ENCODE results near the gene ANKS6. TPM values are rescaled to one million over a fixed set of nuclear protein-coding genes. Genes with fewer than 3 reads are reported as not detected.

Gene ANKS6
- total and polyA plus RNA-seq, 4 donors = 16.7 to 35.5 (median 25.0) TPM

DNA sequence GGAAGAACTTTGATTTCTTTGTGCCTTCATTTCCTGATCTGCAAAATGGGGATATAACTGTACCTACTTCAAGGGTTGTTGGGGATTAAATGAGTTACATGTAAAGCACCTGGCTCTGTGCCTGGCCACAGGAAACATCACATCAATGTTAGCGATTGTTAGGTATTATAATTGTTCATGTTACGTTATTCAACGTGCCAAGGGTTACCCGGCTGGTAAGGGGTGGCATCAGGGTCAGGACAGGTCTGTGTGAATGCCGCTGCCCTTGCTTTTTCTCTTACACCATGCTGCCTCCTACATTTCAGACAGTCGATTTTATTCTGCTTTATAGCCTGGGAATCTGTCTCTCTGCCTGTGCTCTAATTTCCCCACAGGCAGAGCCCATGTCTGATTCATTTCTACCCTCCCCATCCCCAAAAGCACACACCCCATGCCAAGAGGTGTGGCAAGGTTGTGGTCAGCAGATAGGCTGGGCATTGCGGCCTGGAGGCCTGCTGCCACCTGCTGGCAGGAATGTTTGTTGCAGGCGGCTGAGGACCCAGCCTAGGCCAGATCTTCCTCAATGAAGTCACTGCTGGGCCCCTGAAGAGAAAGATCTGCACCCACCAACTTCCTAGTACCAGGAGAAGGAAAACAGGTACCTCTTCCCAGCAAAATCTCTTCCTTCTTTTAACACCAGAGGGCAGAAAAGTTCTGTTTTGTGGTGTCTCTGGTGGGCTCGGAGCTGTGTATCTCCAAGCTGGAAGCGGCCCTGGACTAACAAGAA, 5.3 kb downstream of the ANKS6 start:
- no peak overlapping the region for H3K4me3 ChIP-seq

DNA sequence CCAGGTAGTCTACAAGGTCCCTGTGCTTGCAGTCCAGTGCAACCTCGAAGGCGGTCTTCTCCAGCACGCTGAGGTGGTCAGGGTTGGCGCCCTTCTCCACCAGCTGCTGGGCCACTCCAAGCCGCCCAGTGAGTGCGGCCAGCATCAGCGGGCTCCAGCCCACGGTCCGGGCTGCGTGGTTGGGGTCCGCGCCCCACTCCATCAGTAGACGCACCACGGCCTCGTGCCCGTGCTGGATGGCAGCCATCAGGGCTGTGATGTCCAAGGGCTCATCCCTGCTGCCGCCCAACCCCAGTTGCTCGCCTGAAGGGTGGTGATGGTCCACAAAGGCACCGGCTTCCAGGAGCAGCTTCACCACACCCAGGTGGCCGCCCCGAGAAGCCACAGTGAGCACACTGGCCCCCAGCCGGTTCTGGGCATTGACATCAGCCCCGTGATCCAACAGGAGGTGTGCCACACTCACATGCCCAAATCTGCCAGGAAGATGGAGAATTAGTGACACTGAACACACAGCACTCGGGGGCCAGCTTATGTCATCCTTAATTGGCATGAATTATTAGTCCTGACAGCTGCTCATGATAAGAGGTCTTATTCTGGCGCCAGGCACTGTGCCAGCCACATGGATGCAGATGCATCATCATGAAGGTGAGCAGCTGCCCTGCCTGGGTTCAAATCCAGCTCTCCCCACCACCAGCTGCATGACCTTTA, 6.1 kb downstream of the ANKS6 start:
- no peak for ATAC-seq (ENCODE audit: insufficient read depth, low FRiP score)
- Histone ChIP-seq H3K4me1 (ENCODE audit: control insufficient read depth in 5 of 5, insufficient read depth in 5 of 5, low read length in 5 of 5) (peaks cover 0 to 14% (median 7%) of the 10 kb centered on the region in 5 donors), H3K9ac (ENCODE audit: insufficient read depth in 1 of 2, low read length in 2 of 2) (no peak overlapping the region), H3K27me3 (ENCODE audit: control insufficient read depth in 3 of 3, insufficient read depth in 3 of 3, low read length in 2 of 3) (no peaks in the 10 kb centered on the region), H3K4me3 (no peak overlapping the region), H3K36me3 (ENCODE audit: control insufficient read depth in 4 of 4, insufficient read depth in 4 of 4, low read length in 4 of 4) (peaks cover 0 to 10% (median 2%) of the 10 kb centered on the region in 4 donors), H3K9me3 (ENCODE audit: control insufficient read depth in 4 of 4, insufficient read depth in 3 of 4, low read length in 3 of 4) (no peaks in the 10 kb centered on the region), H3K27ac (ENCODE audit: low read depth in 1 of 2, low read length in 1 of 2) (no peak overlapping the region)
- TF ChIP-seq, protein P1, sequence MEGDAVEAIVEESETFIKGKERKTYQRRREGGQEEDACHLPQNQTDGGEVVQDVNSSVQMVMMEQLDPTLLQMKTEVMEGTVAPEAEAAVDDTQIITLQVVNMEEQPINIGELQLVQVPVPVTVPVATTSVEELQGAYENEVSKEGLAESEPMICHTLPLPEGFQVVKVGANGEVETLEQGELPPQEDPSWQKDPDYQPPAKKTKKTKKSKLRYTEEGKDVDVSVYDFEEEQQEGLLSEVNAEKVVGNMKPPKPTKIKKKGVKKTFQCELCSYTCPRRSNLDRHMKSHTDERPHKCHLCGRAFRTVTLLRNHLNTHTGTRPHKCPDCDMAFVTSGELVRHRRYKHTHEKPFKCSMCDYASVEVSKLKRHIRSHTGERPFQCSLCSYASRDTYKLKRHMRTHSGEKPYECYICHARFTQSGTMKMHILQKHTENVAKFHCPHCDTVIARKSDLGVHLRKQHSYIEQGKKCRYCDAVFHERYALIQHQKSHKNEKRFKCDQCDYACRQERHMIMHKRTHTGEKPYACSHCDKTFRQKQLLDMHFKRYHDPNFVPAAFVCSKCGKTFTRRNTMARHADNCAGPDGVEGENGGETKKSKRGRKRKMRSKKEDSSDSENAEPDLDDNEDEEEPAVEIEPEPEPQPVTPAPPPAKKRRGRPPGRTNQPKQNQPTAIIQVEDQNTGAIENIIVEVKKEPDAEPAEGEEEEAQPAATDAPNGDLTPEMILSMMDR (IDR thresholded peaks at IDR 0.05; ENCODE audit: control extremely low read depth, extremely low read depth) = no peak
- WGBS, 2 donors = 92% methylated on average over 24 to 25 of the region's 25 CpGs
- no peak for DNase-seq

More for the DNA sequence above, 5.3 kb downstream of the ANKS6 start:
- Histone ChIP-seq H3K27ac (ENCODE audit: low read depth in 1 of 2, low read length in 1 of 2) (peak overlapping the region in 1 of 2 donors; percentile 71), H3K4me1 (ENCODE audit: control insufficient read depth in 5 of 5, insufficient read depth in 5 of 5, low read length in 5 of 5) (peaks cover 0 to 17% (median 11%) of the 10 kb centered on the region in 5 donors), H3K27me3 (ENCODE audit: control insufficient read depth in 3 of 3, insufficient read depth in 3 of 3, low read length in 2 of 3) (no peaks in the 10 kb centered on the region), H3K9ac (ENCODE audit: insufficient read depth in 1 of 2, low read length in 2 of 2) (peak overlapping the region in 1 of 2 donors; percentile 43), H3K36me3 (ENCODE audit: control insufficient read depth in 4 of 4, insufficient read depth in 4 of 4, low read length in 4 of 4) (peaks cover 0 to 10% (median 2%) of the 10 kb centered on the region in 4 donors), H3K9me3 (ENCODE audit: control insufficient read depth in 4 of 4, insufficient read depth in 3 of 4, low read length in 3 of 4) (peaks cover 0 to under 1% (median 0%) of the 10 kb centered on the region in 4 donors)
- 56% methylated on average over 10 of the region's 10 CpGs for WGBS, 2 donors
- ATAC-seq (ENCODE audit: insufficient read depth, low FRiP score) = peak; percentile 93
- TF ChIP-seq, protein P1 (IDR thresholded peaks at IDR 0.05; ENCODE audit: control extremely low read depth, extremely low read depth) = peak; percentile 90
- peak; percentile 83 to 90 (median 85) for DNase-seq

DNA sequence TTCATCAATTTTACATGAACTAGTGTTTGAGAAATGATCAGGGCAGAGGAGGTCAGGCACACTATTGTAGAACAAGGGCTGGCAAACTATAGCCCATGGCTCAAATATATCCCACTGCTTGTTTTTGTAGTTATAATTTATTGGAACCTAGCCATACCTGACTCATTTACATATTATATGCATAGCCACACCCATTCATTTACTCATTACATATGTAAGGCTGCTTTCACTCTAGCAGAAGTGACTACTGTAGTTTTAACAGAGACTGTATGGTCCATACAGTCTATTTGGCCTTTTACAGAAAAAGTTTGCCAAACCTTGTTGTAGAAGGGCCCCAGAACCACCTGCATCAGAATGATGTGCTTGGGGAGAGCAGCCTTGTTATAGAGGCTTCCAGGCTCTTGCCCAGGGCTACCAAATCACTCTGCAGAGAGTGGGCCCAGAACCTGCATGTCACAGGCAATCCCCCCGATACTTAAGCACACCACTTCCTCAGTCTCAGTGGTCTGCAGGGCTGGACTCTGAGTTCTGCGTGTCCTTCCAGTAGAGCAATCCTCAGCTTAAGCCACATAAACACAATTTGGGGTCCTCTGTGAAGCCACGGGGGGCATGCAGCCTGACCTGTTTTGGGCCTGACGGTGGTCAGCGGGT, 6.7 kb downstream of the ANKS6 start:
- H3K9ac ChIP-seq (ENCODE audit: insufficient read depth in 1 of 2, low read length in 2 of 2) = no peak overlapping the region
- DNase-seq (no peak), ATAC-seq (ENCODE audit: insufficient read depth, low FRiP score) (no peak)
- H3K4me3 ChIP-seq = no peak overlapping the region
- 95 to 98% methylated on average over 5 of the region's 5 CpGs for WGBS, 2 donors
- H3K36me3 ChIP-seq (ENCODE audit: control insufficient read depth in 4 of 4, insufficient read depth in 4 of 4, low read length in 4 of 4) = peaks cover 0 to 10% (median 2%) of the 10 kb centered on the region in 4 donors
- peaks cover 0 to 8% (median 4%) of the 10 kb centered on the region in 5 donors for H3K4me1 ChIP-seq (ENCODE audit: control insufficient read depth in 5 of 5, insufficient read depth in 5 of 5, low read length in 5 of 5)
- no peaks in the 10 kb centered on the region for H3K27me3 ChIP-seq (ENCODE audit: control insufficient read depth in 3 of 3, insufficient read depth in 3 of 3, low read length in 2 of 3)
- no peak overlapping the region for H3K27ac ChIP-seq (ENCODE audit: low read depth in 1 of 2, low read length in 1 of 2)
- TF ChIP-seq, protein P1 (IDR thresholded peaks at IDR 0.05; ENCODE audit: control extremely low read depth, extremely low read depth) = no peak
- no peaks in the 10 kb centered on the region for H3K9me3 ChIP-seq (ENCODE audit: control insufficient read depth in 4 of 4, insufficient read depth in 3 of 4, low read length in 3 of 4)

Data from lung (tissue), 12 donors.